ENCODE results near the gene SLC38A10.

The SLC38A10 gene

GRCh38 chr17:81330884-81331245, 35.8 kb upstream of the SLC38A10 start:
- no peak for DNase-seq (ENCODE audit: low spot score)

GRCh38 chr17:81329927-81330883, 35.1 kb upstream of the SLC38A10 start:
- no peak for DNase-seq (ENCODE audit: low spot score)

- DNase-seq (ENCODE audit: low spot score) = peak; percentile 97
Measured at GRCh38 chr17:81328978-81329926, 34.1 kb upstream of the SLC38A10 start.

- no peak for DNase-seq (ENCODE audit: low spot score)
Measured at GRCh38 chr17:81328489-81328888, 33.4 kb upstream of the SLC38A10 start.

GRCh38 chr17:81325714-81326358, 30.7 kb upstream of the SLC38A10 start:
- no peak for DNase-seq (ENCODE audit: low spot score)

GRCh38 chr17:81324851-81325713, 30.0 kb upstream of the SLC38A10 start:
- DNase-seq (ENCODE audit: low spot score) = no peak

- DNase-seq (ENCODE audit: low spot score) = no peak
Measured at GRCh38 chr17:81324177-81324850, 29.2 kb upstream of the SLC38A10 start.

GRCh38 chr17:81323411-81323868, 28.3 kb upstream of the SLC38A10 start:
- DNase-seq (ENCODE audit: low spot score) = no peak

- DNase-seq (ENCODE audit: low spot score) = no peak
Measured at GRCh38 chr17:81323083-81323369, 27.9 kb upstream of the SLC38A10 start.

GRCh38 chr17:81322271-81323082, 27.4 kb upstream of the SLC38A10 start:
- DNase-seq (ENCODE audit: low spot score) = peak; percentile 77

GRCh38 chr17:81317961-81318605, 23.0 kb upstream of the SLC38A10 start:
- no peak for DNase-seq (ENCODE audit: low spot score)

- DNase-seq (ENCODE audit: low spot score) = no peak
Measured at GRCh38 chr17:81317530-81317821, 22.4 kb upstream of the SLC38A10 start.

GRCh38 chr17:81315885-81316391, 20.8 kb upstream of the SLC38A10 start:
- DNase-seq (ENCODE audit: low spot score) = no peak

GRCh38 chr17:81315129-81315884, 20.2 kb upstream of the SLC38A10 start:
- no peak for DNase-seq (ENCODE audit: low spot score)

GRCh38 chr17:81314398-81315081, 19.4 kb upstream of the SLC38A10 start:
- no peak for DNase-seq (ENCODE audit: low spot score)

- no peak for DNase-seq (ENCODE audit: low spot score)
Measured at GRCh38 chr17:81313776-81314397, 18.8 kb upstream of the SLC38A10 start.

- no peak for DNase-seq (ENCODE audit: low spot score)
Measured at GRCh38 chr17:81312624-81313325, 17.7 kb upstream of the SLC38A10 start.

All from hepatic stellate cell (primary cell).